ENCODE data around the gene FBN2.
"Not testable (repeated sequence)": the region's sequence is repeated elsewhere in the genome, so short reads cannot be mapped to it uniquely, and the experiment has no call there.

The FBN2 gene

GRCh38 chr5:128346038-128346437, 192.0 kb downstream of the FBN2 start:
- no peak for DNase-seq
- Mint-ChIP-seq H3K27ac (no peak overlapping the region), H3K4me3 (no peak overlapping the region), H3K27me3 (no peaks in the 10 kb centered on the region), H3K4me1 (no peaks in the 10 kb centered on the region), H3K9me3 (peaks cover 0 to 8% of the 10 kb centered on the region in 2 donors)
- ATAC-seq = no peak

DNA sequence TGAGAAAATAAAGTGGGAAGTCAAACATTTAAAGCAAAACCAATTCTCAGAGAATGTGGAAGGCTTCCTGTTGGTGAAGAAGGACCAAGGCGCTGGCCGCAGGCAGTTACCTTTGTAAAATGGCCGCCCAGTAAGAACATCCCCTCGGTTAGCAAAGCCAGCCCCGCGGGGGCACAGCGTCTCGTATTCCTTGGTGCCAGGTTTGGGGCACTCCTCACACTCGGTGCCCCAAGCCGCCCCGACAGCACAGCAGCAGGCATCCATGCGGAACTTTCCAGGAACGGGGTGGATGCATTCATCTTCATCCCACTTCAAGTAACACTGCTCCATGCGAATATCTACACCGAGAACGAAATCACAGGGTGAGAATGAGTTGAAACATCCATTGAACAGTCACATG, 192.8 kb downstream of the FBN2 start:
- peaks cover 0 to 8% of the 10 kb centered on the region in 2 donors for H3K9me3 Mint-ChIP-seq
- no peak overlapping the region for H3K27ac Mint-ChIP-seq
- no peak overlapping the region for H3K4me3 Mint-ChIP-seq
- no peaks in the 10 kb centered on the region for H3K27me3 Mint-ChIP-seq
- no peaks in the 10 kb centered on the region for H3K4me1 Mint-ChIP-seq
- DNase-seq = no peak
- no peak for ATAC-seq

DNA sequence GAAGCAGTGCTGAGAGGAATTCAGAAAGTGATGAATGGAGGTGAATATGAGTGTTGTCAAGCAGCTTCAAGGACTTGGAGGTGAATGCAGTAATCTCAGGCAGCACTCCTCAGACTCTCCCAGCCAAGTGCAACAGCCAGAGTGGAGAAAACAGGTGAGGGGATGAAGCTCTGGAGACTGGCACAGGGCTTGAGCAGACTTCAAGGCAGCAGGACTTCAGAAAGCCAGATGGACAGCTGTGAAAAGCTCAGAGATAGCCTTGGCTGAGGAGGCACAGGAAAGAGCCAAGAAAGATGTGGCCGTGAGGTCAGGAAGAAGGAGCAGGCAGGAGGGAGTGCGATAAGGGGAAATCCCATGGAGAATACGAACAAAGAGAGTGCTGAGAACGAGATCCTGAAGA, 194.9 kb downstream of the FBN2 start:
- ATAC-seq (no peak), DNase-seq (no peak)
- H3K9me3 Mint-ChIP-seq = peaks cover 0 to 8% of the 10 kb centered on the region in 2 donors
- no peaks in the 10 kb centered on the region for H3K27me3 Mint-ChIP-seq
- H3K4me3 Mint-ChIP-seq = no peak overlapping the region
- H3K4me1 Mint-ChIP-seq = no peaks in the 10 kb centered on the region
- no peak overlapping the region for H3K27ac Mint-ChIP-seq

DNA sequence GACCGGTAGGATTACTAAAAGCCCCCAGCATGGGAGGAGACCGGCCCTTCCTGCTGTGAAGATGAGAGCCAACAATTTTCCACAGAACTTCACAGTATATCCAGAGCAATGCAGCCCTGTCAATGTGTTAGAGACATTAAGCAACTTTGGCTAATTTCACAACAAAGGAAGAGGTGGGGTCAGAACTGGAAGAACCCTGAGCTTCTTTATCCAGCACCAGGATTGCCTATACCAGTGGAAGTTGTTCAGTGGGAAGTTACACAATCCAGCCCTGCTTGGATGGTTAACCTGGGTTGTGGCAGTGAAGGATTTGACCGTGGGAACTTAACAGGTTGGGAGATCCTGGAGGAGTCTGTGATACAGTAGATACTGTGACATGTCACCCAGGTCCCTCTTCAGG, 197.0 kb downstream of the FBN2 start:
- DNase-seq (no peak), ATAC-seq (no peak)
- peaks cover 0 to 8% of the 10 kb centered on the region in 2 donors for H3K9me3 Mint-ChIP-seq
- H3K4me3 Mint-ChIP-seq = no peak overlapping the region
- H3K27me3 Mint-ChIP-seq = no peaks in the 10 kb centered on the region
- no peaks in the 10 kb centered on the region for H3K4me1 Mint-ChIP-seq
- no peak overlapping the region for H3K27ac Mint-ChIP-seq

DNA sequence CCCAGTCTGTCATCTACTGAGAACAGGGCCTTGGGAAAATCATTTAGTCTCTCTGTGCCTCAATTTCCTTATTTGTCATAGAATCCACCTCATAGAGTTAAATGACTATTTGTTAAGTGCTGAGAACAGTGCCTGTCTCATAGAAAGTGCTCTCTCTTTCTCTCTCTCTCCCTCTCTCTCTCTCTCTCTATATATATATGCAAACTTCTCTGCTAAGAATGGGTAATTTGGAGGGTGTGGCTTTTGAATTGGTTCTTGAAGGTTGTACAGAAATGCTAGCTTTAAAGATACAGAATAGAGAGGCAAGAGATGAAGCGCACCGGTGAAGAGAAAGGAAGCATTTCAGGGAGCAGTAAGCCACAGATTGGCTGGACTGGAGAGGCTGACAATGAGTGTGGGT, 197.4 kb downstream of the FBN2 start:
- H3K9me3 Mint-ChIP-seq = peaks cover 0 to 8% of the 10 kb centered on the region in 2 donors
- H3K4me3 Mint-ChIP-seq = no peak overlapping the region
- ATAC-seq = no peak
- no peaks in the 10 kb centered on the region for H3K4me1 Mint-ChIP-seq
- DNase-seq = no peak
- H3K27ac Mint-ChIP-seq = peak overlapping the region in 1 of 2 donors; percentile 26
- H3K27me3 Mint-ChIP-seq = no peaks in the 10 kb centered on the region

GRCh38 chr5:128339585-128339984, 198.5 kb downstream of the FBN2 start:
- Mint-ChIP-seq H3K4me1 (no peaks in the 10 kb centered on the region), H3K27me3 (no peaks in the 10 kb centered on the region), H3K27ac (no peak overlapping the region), H3K4me3 (no peak overlapping the region), H3K9me3 (peaks cover 0 to 8% of the 10 kb centered on the region in 2 donors)
- DNase-seq (no peak), ATAC-seq (peak; percentile 33)

DNA sequence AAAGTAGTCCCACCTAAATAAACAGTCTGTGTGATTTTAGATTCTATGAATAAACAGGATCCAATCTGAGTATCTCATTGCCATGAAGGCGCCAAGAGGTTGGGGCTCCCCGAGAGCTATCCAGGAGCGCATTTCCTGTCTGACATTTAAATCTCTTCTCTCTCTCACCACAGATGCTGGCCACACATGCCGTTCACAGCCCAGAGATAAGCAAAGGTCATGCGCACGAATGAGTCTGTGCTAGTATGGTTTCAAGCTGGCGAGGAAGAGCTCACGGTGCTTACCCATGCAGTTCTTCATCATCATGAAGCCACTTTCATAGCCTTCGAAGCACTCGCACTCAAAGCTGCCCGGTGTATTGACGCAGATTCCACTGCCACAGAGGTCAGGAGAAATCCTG, 199.4 kb downstream of the FBN2 start:
- Mint-ChIP-seq H3K27ac (no peak overlapping the region), H3K4me3 (no peak overlapping the region), H3K27me3 (no peaks in the 10 kb centered on the region), H3K9me3 (peaks cover 0 to 8% of the 10 kb centered on the region in 2 donors), H3K4me1 (no peaks in the 10 kb centered on the region)
- no peak for ATAC-seq
- no peak for DNase-seq

- Mint-ChIP-seq H3K4me1 (no peaks in the 10 kb centered on the region), H3K4me3 (no peak overlapping the region), H3K27ac (no peak overlapping the region), H3K27me3 (no peaks in the 10 kb centered on the region), H3K9me3 (no peaks in the 10 kb centered on the region)
- no peak for ATAC-seq
- DNase-seq = no peak
These were observed 202.7 kb downstream of the FBN2 start for GRCh38 chr5:128335339-128335738.

DNA sequence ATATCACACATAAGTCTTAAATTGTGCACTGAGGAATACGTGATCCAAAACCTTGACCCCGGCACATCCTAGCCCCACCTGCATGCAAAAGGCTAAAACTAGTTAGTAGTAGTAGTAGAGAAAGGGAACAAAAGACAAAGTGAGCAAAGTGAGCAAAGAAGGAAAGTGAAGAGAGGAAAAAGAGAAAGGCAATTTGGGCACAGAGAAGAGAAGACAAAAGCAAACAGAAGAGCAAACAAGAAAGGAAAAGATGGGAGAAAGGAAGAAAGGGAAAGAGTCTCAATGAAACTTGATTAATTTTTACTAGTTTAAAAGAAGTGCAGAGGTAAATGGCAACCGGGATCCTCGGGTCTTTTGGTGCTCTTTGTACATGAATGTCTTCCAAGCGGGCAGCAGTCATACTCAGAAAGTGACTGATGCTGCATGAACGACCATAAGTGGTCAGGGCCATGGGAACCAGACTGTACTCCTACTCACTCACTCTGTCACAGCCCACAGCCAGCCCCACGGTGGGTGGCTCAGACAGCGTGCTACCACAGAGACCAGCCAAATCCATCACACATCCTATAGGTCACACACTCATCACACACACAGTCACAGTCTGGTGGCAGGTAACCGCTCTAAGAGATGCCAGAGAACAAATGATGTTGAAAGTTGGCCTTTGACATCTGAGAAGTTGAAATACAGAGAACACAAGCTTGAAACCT, 203.9 kb downstream of the FBN2 start:
- no peaks in the 10 kb centered on the region for H3K9me3 Mint-ChIP-seq
- peak; percentile 31 for ATAC-seq
- H3K4me1 Mint-ChIP-seq = no peaks in the 10 kb centered on the region
- no peak for DNase-seq
- no peaks in the 10 kb centered on the region for H3K27me3 Mint-ChIP-seq
- H3K4me3 Mint-ChIP-seq = no peak overlapping the region
- no peak overlapping the region for H3K27ac Mint-ChIP-seq

- DNase-seq = no peak
- no peak for ATAC-seq
- H3K27ac Mint-ChIP-seq = no peak overlapping the region
- no peaks in the 10 kb centered on the region for H3K4me1 Mint-ChIP-seq
- no peak overlapping the region for H3K4me3 Mint-ChIP-seq
- no peaks in the 10 kb centered on the region for H3K27me3 Mint-ChIP-seq
- no peaks in the 10 kb centered on the region for H3K9me3 Mint-ChIP-seq
These were observed 206.8 kb downstream of the FBN2 start for GRCh38 chr5:128331261-128331660.

DNA sequence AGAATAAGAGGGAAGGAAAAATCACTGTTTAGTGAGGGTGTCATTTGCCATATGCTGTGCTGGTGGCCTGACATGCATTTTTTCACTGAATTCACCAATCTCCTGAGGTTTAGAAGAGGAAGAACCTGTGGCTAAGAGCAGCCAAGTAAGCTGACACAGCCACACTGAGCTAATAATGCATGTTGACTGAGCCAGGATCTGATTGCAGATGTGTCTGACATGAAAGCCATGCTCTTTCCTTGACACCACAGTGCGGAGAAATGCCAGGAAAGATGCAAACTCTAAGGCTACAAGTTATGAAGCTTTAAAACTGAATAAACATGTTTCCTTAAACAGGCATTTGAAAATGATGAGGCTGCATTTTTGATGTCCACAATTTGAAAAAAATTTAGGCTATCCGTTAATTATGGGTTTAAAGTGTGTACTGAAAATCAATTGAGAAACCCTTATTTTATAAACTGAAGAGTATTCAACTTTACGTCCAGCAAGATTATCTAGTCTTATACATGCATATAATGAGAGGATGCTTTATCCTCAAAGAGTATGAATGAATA, 208.6 kb downstream of the FBN2 start:
- DNase-seq = no peak
- peaks cover 4% of the 10 kb centered on the region for H3K27me3 Mint-ChIP-seq

GRCh38 chr5:128328446-128328845, 209.6 kb downstream of the FBN2 start:
- no peaks in the 10 kb centered on the region for H3K9me3 Mint-ChIP-seq
- H3K27ac Mint-ChIP-seq = no peak overlapping the region
- ATAC-seq (no peak), DNase-seq (no peak)
- H3K27me3 Mint-ChIP-seq = peaks cover 8% of the 10 kb centered on the region
- no peak overlapping the region for H3K4me3 Mint-ChIP-seq
- H3K4me1 Mint-ChIP-seq = no peaks in the 10 kb centered on the region

More for the DNA sequence above, 208.6 kb downstream of the FBN2 start:
- no peak overlapping the region for H3K4me3 Mint-ChIP-seq
- ATAC-seq = no peak
- no peaks in the 10 kb centered on the region for H3K9me3 Mint-ChIP-seq
- no peaks in the 10 kb centered on the region for H3K4me1 Mint-ChIP-seq
- H3K27ac Mint-ChIP-seq = no peak overlapping the region

- Mint-ChIP-seq H3K27ac (no peak overlapping the region), H3K4me1 (no peaks in the 10 kb centered on the region), H3K4me3 (no peak overlapping the region), H3K27me3 (peaks cover 8% of the 10 kb centered on the region), H3K9me3 (no peaks in the 10 kb centered on the region)
- no peak for ATAC-seq
- DNase-seq = no peak
These were observed 210.0 kb downstream of the FBN2 start for GRCh38 chr5:128328007-128328406.

DNA sequence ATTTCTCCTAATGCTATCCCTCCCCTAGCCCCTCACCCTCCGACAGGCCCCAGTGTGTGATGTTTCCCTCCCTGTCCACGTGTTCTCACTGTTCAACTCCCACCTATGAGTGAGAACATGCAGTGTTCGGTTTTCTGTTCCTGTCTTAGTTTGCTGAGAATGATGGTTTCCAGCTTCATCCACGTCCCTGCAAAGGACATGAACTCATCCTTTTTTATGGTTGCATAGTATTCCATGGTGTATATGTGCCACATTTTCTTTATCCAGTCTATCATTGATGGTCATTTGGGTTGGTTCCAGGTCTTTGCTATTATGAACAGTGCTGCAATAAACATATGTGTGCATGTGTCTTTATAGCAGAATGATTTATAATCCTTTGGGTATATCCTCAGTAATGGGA, 216.6 kb downstream of the FBN2 start:
- DNase-seq, H3K4me3 Mint-ChIP-seq, H3K4me1 Mint-ChIP-seq: not testable (repeated sequence)

DNA sequence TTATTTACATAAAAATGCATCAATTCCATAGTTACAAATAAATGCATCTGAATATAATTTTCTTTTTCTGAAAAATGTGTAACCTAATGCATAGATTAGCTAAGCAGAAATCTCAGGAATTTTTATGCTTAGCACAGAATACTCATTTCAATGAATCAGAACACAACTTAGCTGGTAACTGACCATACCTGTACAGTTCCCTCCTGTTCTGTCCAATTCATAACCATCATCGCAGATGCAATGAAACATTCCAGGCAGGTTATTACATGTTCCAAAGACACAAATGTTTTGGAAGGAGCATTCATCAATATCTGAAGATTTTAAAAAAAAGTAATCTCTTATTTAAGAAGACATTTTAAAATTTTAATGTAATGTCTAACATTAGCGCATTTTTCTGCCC, 219.4 kb downstream of the FBN2 start:
- DNase-seq = no peak
- no peaks in the 10 kb centered on the region for H3K27me3 Mint-ChIP-seq
- ATAC-seq = no peak

More for the DNA sequence above, 216.6 kb downstream of the FBN2 start:
- H3K27ac Mint-ChIP-seq, H3K9me3 Mint-ChIP-seq, H3K27me3 Mint-ChIP-seq, ATAC-seq: not testable (repeated sequence)

GRCh38 chr5:128317481-128317880, 220.6 kb downstream of the FBN2 start:
- Mint-ChIP-seq H3K27ac (no peak overlapping the region), H3K4me1 (no peaks in the 10 kb centered on the region), H3K9me3 (peaks cover 0 to 5% of the 10 kb centered on the region in 2 donors), H3K4me3 (no peak overlapping the region), H3K27me3 (no peaks in the 10 kb centered on the region)
- ATAC-seq (no peak), DNase-seq (no peak)

More for the DNA sequence above, 219.4 kb downstream of the FBN2 start:
- Mint-ChIP-seq H3K4me3 (no peak overlapping the region), H3K27ac (no peak overlapping the region), H3K4me1 (no peaks in the 10 kb centered on the region), H3K9me3 (peaks cover 0 to 6% of the 10 kb centered on the region in 2 donors)

- DNase-seq (no peak), ATAC-seq (no peak)
- no peak overlapping the region for H3K4me3 Mint-ChIP-seq
- no peaks in the 10 kb centered on the region for H3K4me1 Mint-ChIP-seq
- no peaks in the 10 kb centered on the region for H3K9me3 Mint-ChIP-seq
- H3K27ac Mint-ChIP-seq = no peak overlapping the region
- H3K27me3 Mint-ChIP-seq = no peaks in the 10 kb centered on the region
These were observed 222.4 kb downstream of the FBN2 start for GRCh38 chr5:128315671-128316070.
